NCI-H2107 (cell line): ENCODE results near the gene FAM227B.
"Not testable (repeated sequence)": the region's sequence is repeated elsewhere in the genome, so short reads cannot be mapped to it uniquely, and the experiment has no call there.

Source experiments
- DNase-seq: peaks from one replicate; lab custom pipeline; 2025; lab: John Stamatoyannopoulos, UW

Gene FAM227B

GRCh38 chr15:49620658-49621368 lies at the start of gene FAM227B, which contains the start of gene DTWD1:
Gene FAM227B (minus strand): TSS chr15:49620818. CDS start chr15:49615171, 5,647 bp downstream.
Gene DTWD1 (plus strand): TSS chr15:49621048. CDS start chr15:49625168, 4,120 bp downstream.
- DNase-seq: peak; percentile 71

GRCh38 chr15:49669288-49669687 lies 48.7 kb upstream of the FAM227B start:
- no peak for DNase-seq

- not testable (repeated sequence) for DNase-seq
These were observed 45.9 kb upstream of the FAM227B start for GRCh38 chr15:49666486-49666885.

GRCh38 chr15:49664716-49665115 lies 44.1 kb upstream of the FAM227B start:
- DNase-seq: no peak

- no peak for DNase-seq
These were observed 36.1 kb upstream of the FAM227B start for GRCh38 chr15:49656734-49657133.

GRCh38 chr15:49652922-49653321 lies 32.3 kb upstream of the FAM227B start:
- DNase-seq: no peak

GRCh38 chr15:49650676-49651075 lies 30.1 kb upstream of the FAM227B start:
- DNase-seq: no peak

GRCh38 chr15:49649987-49650386 lies 29.4 kb upstream of the FAM227B start:
- no peak for DNase-seq

GRCh38 chr15:49646891-49647290 lies 26.3 kb upstream of the FAM227B start:
- no peak for DNase-seq

- no peak for DNase-seq
These were observed 25.3 kb upstream of the FAM227B start for GRCh38 chr15:49645941-49646340.

GRCh38 chr15:49645277-49645676 lies 24.7 kb upstream of the FAM227B start:
- DNase-seq: no peak

- DNase-seq: no peak
These were observed 23.8 kb upstream of the FAM227B start for GRCh38 chr15:49644364-49644794.

- no peak for DNase-seq
These were observed 17.2 kb upstream of the FAM227B start for GRCh38 chr15:49637857-49638256.

GRCh38 chr15:49628379-49628778 lies 7.8 kb upstream of the FAM227B start:
- no peak for DNase-seq

GRCh38 chr15:49627407-49627877 lies 6.8 kb upstream of the FAM227B start:
- DNase-seq: no peak

GRCh38 chr15:49625460-49626036 lies 4.9 kb upstream of the FAM227B start:
- no peak for DNase-seq

- no peak for DNase-seq
These were observed 3.4 kb upstream of the FAM227B start for GRCh38 chr15:49624056-49624455.

- no peak for DNase-seq
These were observed 1.9 kb upstream of the FAM227B start for GRCh38 chr15:49622561-49622960.

- DNase-seq: no peak
These were observed 1.3 kb upstream of the FAM227B start for GRCh38 chr15:49621887-49622286.

- no peak for DNase-seq
These were observed 788 bp upstream of the FAM227B start for GRCh38 chr15:49621401-49621811.

GRCh38 chr15:49620199-49620598 lies 419 bp downstream of the FAM227B start:
- no peak for DNase-seq

- no peak for DNase-seq
These were observed 1.4 kb downstream of the FAM227B start for GRCh38 chr15:49619226-49619625.

- not testable (repeated sequence) for DNase-seq
These were observed 8.4 kb downstream of the FAM227B start for GRCh38 chr15:49612240-49612639.
